Stimulated activated CD4-positive, alpha-beta T cell treated with anti-CD3 and anti-CD28 coated beads, Interleukin-15, amount 100 ng/mL, for 1 hour (primary cell): ENCODE measurements around the gene NDC1.
"Not testable (repeated sequence)": the region's sequence is repeated elsewhere in the genome, so short reads cannot be mapped to it uniquely, and the experiment has no call there.

Source experiments
- DNase-seq, 2 donors: peaks; one replicate each; pipeline ENCODE4 v3.0.0-alpha.2; 2020; ENCODE audit warnings: low read depth in 1 of 2, low spot score in 1 of 2

NDC1 gene

GRCh38 chr1:53825306-53825705, 12.8 kb downstream of the NDC1 start:
- no peak for DNase-seq

GRCh38 chr1:53822931-53823330, 15.2 kb downstream of the NDC1 start:
- DNase-seq = no peak

GRCh38 chr1:53821380-53821779, 16.7 kb downstream of the NDC1 start:
- DNase-seq = no peak

- DNase-seq = no peak
These were observed 18.7 kb downstream of the NDC1 start for GRCh38 chr1:53819387-53819786.

GRCh38 chr1:53816584-53816983, 21.5 kb downstream of the NDC1 start:
- not testable (repeated sequence) for DNase-seq

- not testable (repeated sequence) for DNase-seq
These were observed 22.6 kb downstream of the NDC1 start for GRCh38 chr1:53815484-53815883.

- no peak for DNase-seq
These were observed 26.7 kb downstream of the NDC1 start for GRCh38 chr1:53811414-53811851.

GRCh38 chr1:53810497-53810896, 27.6 kb downstream of the NDC1 start:
- DNase-seq = no peak

- DNase-seq = no peak
These were observed 28.1 kb downstream of the NDC1 start for GRCh38 chr1:53810007-53810406.

- no peak for DNase-seq
These were observed 30.2 kb downstream of the NDC1 start for GRCh38 chr1:53807916-53808315.

GRCh38 chr1:53804791-53805505, 33.1 kb downstream of the NDC1 start:
- DNase-seq = no peak

- DNase-seq = no peak
These were observed 33.9 kb downstream of the NDC1 start for GRCh38 chr1:53804181-53804580.

GRCh38 chr1:53800621-53801020, 37.5 kb downstream of the NDC1 start:
- no peak for DNase-seq

- no peak for DNase-seq
These were observed 39.0 kb downstream of the NDC1 start for GRCh38 chr1:53799141-53799540.

- no peak for DNase-seq
These were observed 45.3 kb downstream of the NDC1 start for GRCh38 chr1:53792806-53793205.

GRCh38 chr1:53787655-53788054, 50.4 kb downstream of the NDC1 start:
- no peak for DNase-seq

- no peak for DNase-seq
These were observed 55.0 kb downstream of the NDC1 start for GRCh38 chr1:53783056-53783455.

- DNase-seq = no peak
These were observed 56.4 kb downstream of the NDC1 start for GRCh38 chr1:53781654-53782053.

GRCh38 chr1:53777272-53777671, 60.8 kb downstream of the NDC1 start:
- DNase-seq = no peak

GRCh38 chr1:53771648-53772047, 66.4 kb downstream of the NDC1 start:
- DNase-seq = no peak

GRCh38 chr1:53769780-53770179, 68.3 kb downstream of the NDC1 start:
- no peak for DNase-seq

- DNase-seq = no peak
These were observed 68.9 kb downstream of the NDC1 start for GRCh38 chr1:53769184-53769583.

- no peak for DNase-seq
These were observed 71.2 kb downstream of the NDC1 start for GRCh38 chr1:53766831-53767405.
